Suprapubic skin (tissue), 4 donors: ENCODE measurements around the gene CRK.

Experiments
- EP300 ChIP-seq: sonication (generic); formaldehyde crosslinking; IDR thresholded peaks from one replicate; pipeline ENCODE4 v1.6.1; 2017; ENCODE audit warnings: antibody characterized with exemption
- POLR2A ChIP-seq, 2 donors: fragments of 450-650 bp; IDR thresholded peaks; one replicate each; pipeline ENCODE4 v1.6.1; 2017; ENCODE audit warnings: antibody characterized with exemption in 2 of 2, mild to moderate bottlenecking in 2 of 2, moderate library complexity in 2 of 2
- POLR2AphosphoS5 ChIP-seq, 3 donors: sonication (generic); formaldehyde crosslinking; IDR thresholded peaks; one replicate each; pipeline ENCODE4 v1.6.1; 2017; ENCODE audit warnings: antibody characterized with exemption in 3 of 3
- TF ChIP-seq, protein P1 (sequence below), 2 donors: fragments of 200-600 bp in 1 of 2; fragments of 450-650 bp in 1 of 2; sonication (generic) in 1 of 2; IDR thresholded peaks; one replicate each; pipeline ENCODE4 v1.5.1; 2016 to 2019; ENCODE audit warnings: antibody characterized with exemption in 2 of 2, mild to moderate bottlenecking in 1 of 2, moderate library complexity in 1 of 2

DNA sequence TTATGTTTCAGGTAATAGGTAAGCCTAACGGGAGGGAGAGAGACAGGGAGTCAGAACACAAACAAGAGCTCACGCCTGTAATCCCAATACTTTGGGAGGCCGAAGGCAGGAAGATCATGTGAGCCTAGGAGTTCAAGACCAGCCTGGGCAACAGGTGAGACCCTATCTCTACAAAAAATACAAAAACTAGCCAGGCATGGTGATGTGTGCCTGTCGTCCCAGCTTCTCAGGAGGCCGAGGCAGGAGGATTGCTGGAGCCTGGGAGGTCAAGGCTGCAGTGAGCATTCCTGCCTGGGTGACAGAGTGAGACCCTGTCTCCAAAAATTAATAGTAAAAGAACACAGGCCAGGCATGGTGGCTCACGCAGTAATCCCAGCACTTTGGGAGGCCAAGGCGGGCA lies 83.4 kb downstream of the CRK start:
- TF ChIP-seq POLR2A (IDR thresholded peaks at IDR 0.05) (no peak), POLR2AphosphoS5 (IDR thresholded peaks at IDR 0.05) (no peak), EP300 (no peak)
- TF ChIP-seq, protein P1, sequence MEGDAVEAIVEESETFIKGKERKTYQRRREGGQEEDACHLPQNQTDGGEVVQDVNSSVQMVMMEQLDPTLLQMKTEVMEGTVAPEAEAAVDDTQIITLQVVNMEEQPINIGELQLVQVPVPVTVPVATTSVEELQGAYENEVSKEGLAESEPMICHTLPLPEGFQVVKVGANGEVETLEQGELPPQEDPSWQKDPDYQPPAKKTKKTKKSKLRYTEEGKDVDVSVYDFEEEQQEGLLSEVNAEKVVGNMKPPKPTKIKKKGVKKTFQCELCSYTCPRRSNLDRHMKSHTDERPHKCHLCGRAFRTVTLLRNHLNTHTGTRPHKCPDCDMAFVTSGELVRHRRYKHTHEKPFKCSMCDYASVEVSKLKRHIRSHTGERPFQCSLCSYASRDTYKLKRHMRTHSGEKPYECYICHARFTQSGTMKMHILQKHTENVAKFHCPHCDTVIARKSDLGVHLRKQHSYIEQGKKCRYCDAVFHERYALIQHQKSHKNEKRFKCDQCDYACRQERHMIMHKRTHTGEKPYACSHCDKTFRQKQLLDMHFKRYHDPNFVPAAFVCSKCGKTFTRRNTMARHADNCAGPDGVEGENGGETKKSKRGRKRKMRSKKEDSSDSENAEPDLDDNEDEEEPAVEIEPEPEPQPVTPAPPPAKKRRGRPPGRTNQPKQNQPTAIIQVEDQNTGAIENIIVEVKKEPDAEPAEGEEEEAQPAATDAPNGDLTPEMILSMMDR (IDR thresholded peaks at IDR 0.05), result no peak
